CD4-positive, alpha-beta T cell (primary cell): ENCODE data around the gene TMEM200A. TPM values are rescaled to one million over a fixed set of nuclear protein-coding genes. Genes with fewer than 3 reads are reported as not detected.

Experiments
- ATAC-seq: fragments of 200-7000 bp; cut with Tn5 transposase; one replicate; pipeline ENCODE4 v1.10.0; 2022; ENCODE audit warnings: mild to moderate bottlenecking; ENCODE audit not compliant: poor library complexity
- CTCF ChIA-PET: fragments of 350-600 bp; sonication (Branson Sonifier 250); formaldehyde crosslinking; loops from one replicate; lab custom pipeline; 2021; ENCODE audit warnings: antibody characterized with exemption, inconsistent platforms; lab: Charles Lee
- POLR2A ChIA-PET: fragments of 350-600 bp; sonication (Branson Sonifier 250); formaldehyde crosslinking; loops from one replicate; lab custom pipeline; 2021; ENCODE audit warnings: antibody characterized with exemption, inconsistent platforms; lab: Charles Lee
- DNase-seq, 14 experiments: peaks; one replicate each; pipeline ENCODE4 v3.0.0-alpha.2; 2013 to 2020; ENCODE audit warnings: mixed read lengths in 2 of 14
- H3K27ac ChIP-seq, 2 donors: one replicate each; pipeline versions ENCODE4 v1.5.1 to v1.7.0; 2013; ENCODE audit warnings: low read length in 2 of 2, low read depth in 1 of 2, mild to moderate bottlenecking in 1 of 2
- H3K27me3 ChIP-seq, 2 experiments: 1 replicate in 1 of 2; 2 replicates in 1 of 2; pipeline versions ENCODE4 v1.6.1 to v1.7.0; 2013; ENCODE audit warnings: low read length in 2 of 2, control low read depth in 1 of 2, mild to moderate bottlenecking in 1 of 2, moderate library complexity in 1 of 2; ENCODE audit not compliant: insufficient read depth in 2 of 2, control insufficient read depth in 1 of 2
- H3K36me3 ChIP-seq: one replicate; pipeline ENCODE4 v1.6.1; 2013; ENCODE audit warnings: low read length, control low read depth; ENCODE audit not compliant: insufficient read depth
- H3K4me1 ChIP-seq: one replicate; pipeline ENCODE4 v1.6.1; 2013; ENCODE audit warnings: low read length, control low read depth; ENCODE audit not compliant: insufficient read depth
- H3K4me3 ChIP-seq: one replicate; pipeline ENCODE4 v1.5.1; 2013; ENCODE audit warnings: mild to moderate bottlenecking, low read length, moderate library complexity
- H3K9me3 ChIP-seq, 2 experiments: 1 replicate in 1 of 2; 2 replicates in 1 of 2; pipeline versions ENCODE4 v1.6.1 to v1.7.0; 2013; ENCODE audit warnings: low read length in 2 of 2, mild to moderate bottlenecking in 2 of 2, control low read depth in 1 of 2, moderate library complexity in 1 of 2; ENCODE audit not compliant: control insufficient read depth in 1 of 2, insufficient read depth in 1 of 2
- H3K27ac Mint-ChIP-seq: one replicate; pipeline ENCODE4 v1.8.0; 2020; ENCODE audit warnings: mixed read lengths
- H3K27me3 Mint-ChIP-seq: one replicate; pipeline ENCODE4 v1.8.0; 2021; ENCODE audit warnings: mixed read lengths
- H3K36me3 Mint-ChIP-seq: one replicate; pipeline ENCODE4 v1.8.0; 2021; ENCODE audit warnings: low read depth, mixed read lengths
- H3K4me1 Mint-ChIP-seq: one replicate; pipeline ENCODE4 v1.8.0; 2021; ENCODE audit warnings: low read depth, mixed read lengths
- H3K4me3 Mint-ChIP-seq: one replicate; pipeline ENCODE4 v1.8.0; 2020; ENCODE audit warnings: mild to moderate bottlenecking, mixed read lengths
- H3K9me3 Mint-ChIP-seq: one replicate; pipeline ENCODE4 v1.8.0; 2020; ENCODE audit warnings: mixed read lengths
- CTCF ChIP-seq: fragments of 200-600 bp; IDR thresholded peaks from one replicate; pipeline ENCODE4 v1.8.0; 2022; ENCODE audit warnings: antibody characterized with exemption, mild to moderate bottlenecking
- intact Hi-C, 2 experiments: fragments of 100-400 bp; cut with DNase I in 1 of 2; cut with micrococcal nuclease in 1 of 2; formaldehyde crosslinking; loops; one replicate each; pipeline versions ENCODE4 v1.15.1 to v1.9.0; 2023 to 2025; cut with DNase I, micrococcal nuclease
- total RNA-seq, 174 experiments: library from RNA in 2 of 174; stranded (reverse) in 2 of 174; gene quantifications; one replicate each; pipeline ENCODE4 v1.2.3 and lab custom pipeline; 2021 to 2026

TMEM200A gene
- total RNA-seq, 2 experiments from 2014 or later: 0.30 to 0.34 TPM

- Mint-ChIP-seq H3K4me1 (peaks cover 29% of the 10 kb centered on the region), H3K9me3 (no peaks in the 10 kb centered on the region), H3K4me3 (peak overlapping the region; percentile 89), H3K27me3 (peaks cover 18% of the 10 kb centered on the region), H3K36me3 (no peaks in the 10 kb centered on the region), H3K27ac (peak overlapping the region; percentile 18)
- no peak for TF ChIP-seq CTCF
- peak overlapping the region; percentile 80 for H3K4me3 ChIP-seq
- peaks cover 0 to 7% of the 10 kb centered on the region in 2 experiments for H3K27me3 ChIP-seq
- no peaks in the 10 kb centered on the region for H3K36me3 ChIP-seq
- H3K4me1 ChIP-seq: peaks cover 15% of the 10 kb centered on the region
- ATAC-seq (peak; percentile 53), DNase-seq (peak in 11 of 14 experiments; percentile 3 to 49 (median 32))
- no peak overlapping the region for H3K27ac ChIP-seq
- POLR2A ChIA-PET: no interaction called here
- H3K9me3 ChIP-seq: peaks cover 0 to 3% of the 10 kb centered on the region in 2 experiments
- CTCF ChIA-PET: no interaction called here
- intact Hi-C loops: no loop called here
Measured at GRCh38 chr6:130366107-130367005, 539 bp downstream of the TMEM200A start.

- Mint-ChIP-seq H3K4me3 (peak overlapping the region; percentile 89), H3K27me3 (peaks cover 13% of the 10 kb centered on the region), H3K27ac (no peak overlapping the region), H3K9me3 (no peaks in the 10 kb centered on the region), H3K36me3 (no peaks in the 10 kb centered on the region), H3K4me1 (peaks cover 29% of the 10 kb centered on the region)
- DNase-seq: peak in 3 of 14 experiments; percentile 2 to 36 (median 32)
- intact Hi-C loops: no loop called here
- Histone ChIP-seq H3K27me3 (peaks cover 0 to 7% of the 10 kb centered on the region in 2 experiments), H3K4me1 (peaks cover 15% of the 10 kb centered on the region), H3K4me3 (no peak overlapping the region), H3K36me3 (no peaks in the 10 kb centered on the region), H3K27ac (no peak overlapping the region), H3K9me3 (peaks cover 0 to 3% of the 10 kb centered on the region in 2 experiments)
- ChIA-PET CTCF (interaction anchor here (1.7 kb wide), 1 partner anchor 11 kb away, joined by 3 read pairs; no protein-coding TSS in a partner anchor), POLR2A (no interaction called here)
- ATAC-seq: no peak
- no peak for TF ChIP-seq CTCF
Measured at GRCh38 chr6:130367767-130368166, 1.9 kb downstream of the TMEM200A start.

- intact Hi-C loops: no loop called here
- ChIA-PET POLR2A (no interaction called here), CTCF (interaction anchor here (1.7 kb wide), 1 partner anchor 12 kb away, joined by 3 read pairs; no protein-coding TSS in a partner anchor)
- Histone ChIP-seq H3K4me3 (no peak overlapping the region), H3K27ac (no peak overlapping the region), H3K4me1 (peaks cover 15% of the 10 kb centered on the region), H3K27me3 (peaks cover 0 to 7% of the 10 kb centered on the region in 2 experiments), H3K36me3 (no peaks in the 10 kb centered on the region), H3K9me3 (peaks cover 0 to 3% of the 10 kb centered on the region in 2 experiments)
- H3K4me3 Mint-ChIP-seq: no peak overlapping the region
- no peak for ATAC-seq
- no peak overlapping the region for H3K27ac Mint-ChIP-seq
- H3K9me3 Mint-ChIP-seq: no peaks in the 10 kb centered on the region
- H3K27me3 Mint-ChIP-seq: peaks cover 13% of the 10 kb centered on the region
- H3K4me1 Mint-ChIP-seq: peaks cover 29% of the 10 kb centered on the region
- no peak for TF ChIP-seq CTCF
- DNase-seq: no peak
- no peaks in the 10 kb centered on the region for H3K36me3 Mint-ChIP-seq
Measured at GRCh38 chr6:130368576-130368975, 2.8 kb downstream of the TMEM200A start.
